Karpas-422 (cell line): Measurements from ENCODE around the gene GRIA4. TPM values are rescaled to one million over a fixed set of nuclear protein-coding genes. Genes with fewer than 3 reads are reported as not detected.

Experiments used
- DNase-seq: peaks from one replicate; pipeline ENCODE4 v3.0.0-alpha.2; 2015
- H2AFZ ChIP-seq: fragments of 200-600 bp; sonication (generic); 2 replicates; pipeline ENCODE4 v1.6.1; 2014; ENCODE audit warnings: antibody characterized with exemption, low read length, mixed read lengths
- H3K27ac ChIP-seq: fragments of 200-600 bp; sonication (generic); 2 replicates; pipeline ENCODE4 v1.5.1; 2014; ENCODE audit warnings: mild to moderate bottlenecking, low read length, moderate library complexity
- H3K27me3 ChIP-seq: fragments of 200-600 bp; sonication (generic); 2 replicates; pipeline ENCODE4 v1.6.1; 2014; ENCODE audit warnings: low read length, mixed read lengths
- H3K36me3 ChIP-seq: fragments of 200-600 bp; sonication (generic); 2 replicates; pipeline ENCODE4 v1.6.1; 2014; ENCODE audit warnings: low read length, mixed read lengths; ENCODE audit not compliant: insufficient read depth
- H3K4me1 ChIP-seq: fragments of 200-600 bp; sonication (generic); 2 replicates; pipeline ENCODE4 v1.6.1; 2014; ENCODE audit warnings: mild to moderate bottlenecking, low read length, mixed read lengths
- H3K4me2 ChIP-seq: fragments of 200-600 bp; sonication (generic); 2 replicates; pipeline ENCODE4 v1.6.1; 2014; ENCODE audit warnings: low read length, low read depth, mild to moderate bottlenecking; ENCODE audit not compliant: poor library complexity, severe bottlenecking
- H3K4me3 ChIP-seq: fragments of 200-600 bp; sonication (generic); 2 replicates; pipeline ENCODE4 v1.5.1; 2014; ENCODE audit warnings: mild to moderate bottlenecking, antibody characterized with exemption, low read length, mixed read lengths
- H3K79me2 ChIP-seq: fragments of 200-600 bp; sonication (generic); 2 replicates; pipeline ENCODE4 v1.6.1; 2014; ENCODE audit warnings: mild to moderate bottlenecking, low read length, mixed read lengths
- H3K9ac ChIP-seq: fragments of 200-600 bp; sonication (generic); 2 replicates; pipeline ENCODE4 v1.6.0; 2014; ENCODE audit warnings: low read length
- H3K9me2 ChIP-seq: fragments of 200-600 bp; sonication (generic), shearing (Covaris generic); replicated peaks from 2 replicates; pipeline ENCODE4 v1.6.0; 2014; ENCODE audit warnings: mild to moderate bottlenecking, low read length, moderate library complexity; ENCODE audit not compliant: insufficient read depth
- H3K9me3 ChIP-seq: fragments of 300-700, 200-600 bp; sonication (generic); 2 replicates; pipeline ENCODE4 v1.6.1; 2014; ENCODE audit warnings: low read length, mixed read lengths
- H4K20me1 ChIP-seq: fragments of 200-600 bp; sonication (generic); 2 replicates; pipeline ENCODE4 v1.6.1; 2014; ENCODE audit warnings: mild to moderate bottlenecking, antibody characterized with exemption, low read length, low read depth; ENCODE audit not compliant: insufficient read depth
- total RNA-seq: library from RNA; depleted of rRNA; stranded (reverse); fragments of >200 nt; shearing (Covaris generic); gene quantifications from 2 replicates; pipeline ENCODE4 v1.2.3, GENCODE V29; 2014; ENCODE audit warnings: low replicate concordance

The GRIA4 gene
- total RNA-seq, 1 experiment from 2014 or later: 0.19 TPM

GRCh38 chr11:105923807-105924206 is 313.9 kb downstream of the GRIA4 start:
- Histone ChIP-seq H3K27ac (no peak overlapping the region), H2AFZ (no peak overlapping the region), H3K9me3 (no peaks in the 10 kb centered on the region), H3K4me3 (no peak overlapping the region), H3K27me3 (no peaks in the 10 kb centered on the region; the same call in 1 of the 2 replicates), H3K4me1 (no peaks in the 10 kb centered on the region), H3K36me3 (no peaks in the 10 kb centered on the region), H4K20me1 (no peaks in the 10 kb centered on the region), H3K9me2 (no peaks in the 10 kb centered on the region), H3K9ac (no peak overlapping the region), H3K79me2 (no peaks in the 10 kb centered on the region), H3K4me2 (no peak overlapping the region)
- no peak for DNase-seq

- no peaks in the 10 kb centered on the region for H3K4me1 ChIP-seq
- H3K79me2 ChIP-seq: no peaks in the 10 kb centered on the region
- H3K9ac ChIP-seq: no peak overlapping the region
- H3K27me3 ChIP-seq: peaks cover 3% of the 10 kb centered on the region; the same call in 1 of the 2 replicates
- no peaks in the 10 kb centered on the region for H3K9me3 ChIP-seq
- no peaks in the 10 kb centered on the region for H3K36me3 ChIP-seq
- no peak overlapping the region for H3K27ac ChIP-seq
- no peak for DNase-seq
- H3K9me2 ChIP-seq: no peaks in the 10 kb centered on the region
- H3K4me2 ChIP-seq: no peak overlapping the region
- no peak overlapping the region for H3K4me3 ChIP-seq
- H2AFZ ChIP-seq: no peak overlapping the region
- no peaks in the 10 kb centered on the region for H4K20me1 ChIP-seq
Measured at GRCh38 chr11:105929084-105929955, 319.4 kb downstream of the GRIA4 start.

- H3K9me2 ChIP-seq: no peaks in the 10 kb centered on the region
- 0 out of 2 replicates have a peak, but pooled peaks cover 3% of the 10 kb centered on the region for H3K27me3 ChIP-seq
- DNase-seq: no peak
- H3K4me1 ChIP-seq: no peaks in the 10 kb centered on the region
- H3K79me2 ChIP-seq: no peaks in the 10 kb centered on the region
- H3K36me3 ChIP-seq: no peaks in the 10 kb centered on the region
- H3K27ac ChIP-seq: no peak overlapping the region
- H3K4me2 ChIP-seq: no peak overlapping the region
- H3K9me3 ChIP-seq: no peaks in the 10 kb centered on the region
- H4K20me1 ChIP-seq: no peaks in the 10 kb centered on the region
- no peak overlapping the region for H3K9ac ChIP-seq
- no peak overlapping the region for H2AFZ ChIP-seq
- H3K4me3 ChIP-seq: no peak overlapping the region
Measured at GRCh38 chr11:105933695-105934094, 323.8 kb downstream of the GRIA4 start.

- Histone ChIP-seq H3K4me2 (no peak overlapping the region), H3K4me1 (no peaks in the 10 kb centered on the region), H3K36me3 (no peaks in the 10 kb centered on the region), H3K4me3 (no peak overlapping the region), H3K79me2 (no peaks in the 10 kb centered on the region), H3K9me3 (no peaks in the 10 kb centered on the region), H3K27ac (no peak overlapping the region), H3K9me2 (no peaks in the 10 kb centered on the region), H3K9ac (no peak overlapping the region), H3K27me3 (0 out of 2 replicates have a peak, but pooled peaks cover 3% of the 10 kb centered on the region), H2AFZ (no peak overlapping the region), H4K20me1 (no peaks in the 10 kb centered on the region)
- no peak for DNase-seq
Measured at GRCh38 chr11:105935791-105936190, 325.9 kb downstream of the GRIA4 start.

GRCh38 chr11:105937331-105937730 is 327.5 kb downstream of the GRIA4 start:
- Histone ChIP-seq H3K4me2 (no peak overlapping the region), H3K9me3 (no peaks in the 10 kb centered on the region), H3K79me2 (no peaks in the 10 kb centered on the region), H3K9ac (no peak overlapping the region), H3K9me2 (no peaks in the 10 kb centered on the region), H4K20me1 (no peaks in the 10 kb centered on the region), H3K27me3 (0 out of 2 replicates have a peak, but pooled peaks cover 3% of the 10 kb centered on the region), H3K27ac (no peak overlapping the region), H3K4me3 (no peak overlapping the region), H3K4me1 (no peaks in the 10 kb centered on the region), H2AFZ (no peak overlapping the region), H3K36me3 (no peaks in the 10 kb centered on the region)
- no peak for DNase-seq

GRCh38 chr11:105937738-105938137 is 327.9 kb downstream of the GRIA4 start:
- DNase-seq: no peak
- H3K79me2 ChIP-seq: no peaks in the 10 kb centered on the region
- H3K4me1 ChIP-seq: no peaks in the 10 kb centered on the region
- H4K20me1 ChIP-seq: no peaks in the 10 kb centered on the region
- no peaks in the 10 kb centered on the region for H3K36me3 ChIP-seq
- H3K27ac ChIP-seq: no peak overlapping the region
- H3K4me2 ChIP-seq: no peak overlapping the region
- no peak overlapping the region for H3K4me3 ChIP-seq
- H3K9me2 ChIP-seq: no peaks in the 10 kb centered on the region
- H2AFZ ChIP-seq: no peak overlapping the region
- H3K9me3 ChIP-seq: no peaks in the 10 kb centered on the region
- no peak overlapping the region for H3K9ac ChIP-seq
- H3K27me3 ChIP-seq: 0 out of 2 replicates have a peak, but pooled peaks cover 3% of the 10 kb centered on the region

GRCh38 chr11:105942921-105943320 is 333.0 kb downstream of the GRIA4 start:
- H3K36me3 ChIP-seq: no peaks in the 10 kb centered on the region
- H4K20me1 ChIP-seq: no peaks in the 10 kb centered on the region
- H3K4me2 ChIP-seq: no peak overlapping the region
- no peaks in the 10 kb centered on the region for H3K9me2 ChIP-seq
- no peak overlapping the region for H2AFZ ChIP-seq
- no peak overlapping the region for H3K9ac ChIP-seq
- H3K9me3 ChIP-seq: no peaks in the 10 kb centered on the region
- no peak overlapping the region for H3K4me3 ChIP-seq
- no peak overlapping the region for H3K27ac ChIP-seq
- DNase-seq: no peak
- H3K4me1 ChIP-seq: no peaks in the 10 kb centered on the region
- H3K27me3 ChIP-seq: no peaks in the 10 kb centered on the region
- no peaks in the 10 kb centered on the region for H3K79me2 ChIP-seq

- H3K4me1 ChIP-seq: no peaks in the 10 kb centered on the region
- no peaks in the 10 kb centered on the region for H3K27me3 ChIP-seq
- H3K79me2 ChIP-seq: no peaks in the 10 kb centered on the region
- no peak overlapping the region for H2AFZ ChIP-seq
- H3K4me2 ChIP-seq: no peak overlapping the region
- H4K20me1 ChIP-seq: no peaks in the 10 kb centered on the region
- no peaks in the 10 kb centered on the region for H3K9me2 ChIP-seq
- H3K9me3 ChIP-seq: no peaks in the 10 kb centered on the region
- H3K36me3 ChIP-seq: no peaks in the 10 kb centered on the region
- no peak for DNase-seq
- H3K9ac ChIP-seq: no peak overlapping the region
- no peak overlapping the region for H3K27ac ChIP-seq
- H3K4me3 ChIP-seq: no peak overlapping the region
Measured at GRCh38 chr11:105948918-105949590, 339.2 kb downstream of the GRIA4 start.
